NOMO-1 (cell line): ENCODE measurements around the gene ZBTB4.

Experiments
- DNase-seq, 2 experiments: peaks; one replicate each; lab custom pipeline; 2025; ENCODE audit not compliant: unreplicated experiment in 2 of 2; lab: John Stamatoyannopoulos, UW

ZBTB4 gene

GRCh38 chr17:7479213-7480088 lies at the start of gene ZBTB4:
TSS of gene ZBTB4 (minus strand) at chr17:7479631. CDS start at chr17:7466801, 12,830 bp downstream.
- no peak for DNase-seq

GRCh38 chr17:7528842-7529241 lies 49.4 kb upstream of the ZBTB4 start:
- no peak for DNase-seq

GRCh38 chr17:7523033-7523432 lies 43.6 kb upstream of the ZBTB4 start:
- DNase-seq = peak in 1 of 2 experiments; percentile 20

GRCh38 chr17:7515911-7516610 lies 36.6 kb upstream of the ZBTB4 start:
- peak; percentile 4 to 22 for DNase-seq

GRCh38 chr17:7513850-7514419 lies 34.5 kb upstream of the ZBTB4 start:
- DNase-seq = no peak

GRCh38 chr17:7512824-7513540 lies 33.6 kb upstream of the ZBTB4 start:
- DNase-seq = no peak

- no peak for DNase-seq
Measured at GRCh38 chr17:7512105-7512504, 32.7 kb upstream of the ZBTB4 start.

GRCh38 chr17:7511108-7511507 lies 31.7 kb upstream of the ZBTB4 start:
- no peak for DNase-seq

GRCh38 chr17:7509937-7510336 lies 30.5 kb upstream of the ZBTB4 start:
- no peak for DNase-seq

- DNase-seq = no peak
Measured at GRCh38 chr17:7508846-7509245, 29.4 kb upstream of the ZBTB4 start.

GRCh38 chr17:7508145-7508544 lies 28.7 kb upstream of the ZBTB4 start:
- no peak for DNase-seq

- no peak for DNase-seq
Measured at GRCh38 chr17:7503521-7503920, 24.1 kb upstream of the ZBTB4 start.

GRCh38 chr17:7502987-7503386 lies 23.6 kb upstream of the ZBTB4 start:
- no peak for DNase-seq

GRCh38 chr17:7502171-7502847 lies 22.9 kb upstream of the ZBTB4 start:
- no peak for DNase-seq

- no peak for DNase-seq
Measured at GRCh38 chr17:7501729-7502128, 22.3 kb upstream of the ZBTB4 start.

GRCh38 chr17:7499161-7499560 lies 19.7 kb upstream of the ZBTB4 start:
- no peak for DNase-seq

GRCh38 chr17:7497636-7498035 lies 18.2 kb upstream of the ZBTB4 start:
- DNase-seq = no peak

GRCh38 chr17:7497228-7497627 lies 17.8 kb upstream of the ZBTB4 start:
- no peak for DNase-seq

- DNase-seq = no peak
Measured at GRCh38 chr17:7496470-7497183, 17.2 kb upstream of the ZBTB4 start.

- no peak for DNase-seq
Measured at GRCh38 chr17:7495906-7496434, 16.5 kb upstream of the ZBTB4 start.
